WTC11 (cell line): ENCODE results near the gene RPS6KA5.

ENCODE experiments used
- ATF3 ChIP-seq: sonication (generic); formaldehyde crosslinking; conservative IDR thresholded peaks from 2 replicates; pipeline ENCODE4 v1.8.1; 2022; ENCODE audit warnings: mild to moderate bottlenecking, missing genetic modification reagents
- IRF2 ChIP-seq: sonication (generic); formaldehyde crosslinking; IDR thresholded peaks from 2 replicates; pipeline ENCODE4 v1.8.0; 2022; ENCODE audit warnings: low read depth, missing genetic modification reagents, borderline replicate concordance
- NFE2L1 ChIP-seq: sonication (generic); formaldehyde crosslinking; IDR thresholded peaks from 2 replicates; pipeline ENCODE4 v1.8.1; 2023; ENCODE audit warnings: missing genetic modification reagents
- NR1H2 ChIP-seq: sonication (generic); formaldehyde crosslinking; IDR thresholded peaks from 2 replicates; pipeline ENCODE4 v1.9.0; 2021; ENCODE audit warnings: mild to moderate bottlenecking, moderate library complexity, missing genetic modification reagents
- SOX15 ChIP-seq: fragments of 250-450 bp; sonication (Bioruptor Pico); IDR thresholded peaks from 2 replicates; pipeline ENCODE4 v1.9.0; 2021; ENCODE audit warnings: mild to moderate bottlenecking
- ZNF317 ChIP-seq: sonication (generic); formaldehyde crosslinking; IDR thresholded peaks from 2 replicates; pipeline ENCODE4 v1.8.1; 2023; ENCODE audit warnings: low read depth, mild to moderate bottlenecking, moderate library complexity, missing genetic modification reagents, borderline replicate concordance
- TF ChIP-seq, protein P1 (sequence below): fragments of 200-600 bp; IDR thresholded peaks from 2 replicates; pipeline ENCODE4 v1.8.0; 2022; ENCODE audit warnings: antibody characterized with exemption
- TF ChIP-seq, protein P2 (sequence below): sonication (generic); formaldehyde crosslinking; IDR thresholded peaks from 2 replicates; pipeline ENCODE4 v1.8.0; 2022; ENCODE audit warnings: mild to moderate bottlenecking, missing genetic modification reagents

DNA sequence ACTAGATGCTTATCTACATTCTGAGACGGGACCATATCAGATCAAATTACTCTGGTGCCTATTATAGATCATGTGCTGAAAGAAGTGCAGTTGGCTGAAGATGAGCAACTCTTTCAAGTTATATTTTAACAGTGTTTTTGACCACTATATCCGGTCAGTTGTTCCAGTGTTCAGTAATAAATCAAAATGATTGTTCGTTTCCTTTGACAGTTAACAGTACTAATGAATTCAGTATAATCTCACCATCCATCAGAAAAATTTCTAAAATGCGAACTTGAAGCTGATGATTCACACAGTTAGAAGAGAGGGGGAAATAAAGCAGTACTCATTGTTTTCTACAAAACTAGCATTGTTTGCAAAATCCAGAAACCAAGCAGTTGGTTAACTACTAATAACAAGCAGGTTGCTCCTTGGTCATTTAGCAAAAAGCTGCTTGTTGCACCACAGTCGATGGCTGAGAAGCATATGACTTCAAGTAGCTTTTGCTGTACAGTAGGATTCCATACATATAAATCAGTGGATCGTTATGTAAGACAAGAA is 2.3 kb downstream of the RPS6KA5 start:
- TF ChIP-seq ATF3 (CRISPR knock-in tag) (no peak), NFE2L1 (CRISPR knock-in tag) (no peak), IRF2 (CRISPR knock-in tag) (no peak), SOX15 (no peak), NR1H2 (CRISPR knock-in tag) (no peak), ZNF317 (CRISPR knock-in tag) (no peak)
- TF ChIP-seq, protein P1, sequence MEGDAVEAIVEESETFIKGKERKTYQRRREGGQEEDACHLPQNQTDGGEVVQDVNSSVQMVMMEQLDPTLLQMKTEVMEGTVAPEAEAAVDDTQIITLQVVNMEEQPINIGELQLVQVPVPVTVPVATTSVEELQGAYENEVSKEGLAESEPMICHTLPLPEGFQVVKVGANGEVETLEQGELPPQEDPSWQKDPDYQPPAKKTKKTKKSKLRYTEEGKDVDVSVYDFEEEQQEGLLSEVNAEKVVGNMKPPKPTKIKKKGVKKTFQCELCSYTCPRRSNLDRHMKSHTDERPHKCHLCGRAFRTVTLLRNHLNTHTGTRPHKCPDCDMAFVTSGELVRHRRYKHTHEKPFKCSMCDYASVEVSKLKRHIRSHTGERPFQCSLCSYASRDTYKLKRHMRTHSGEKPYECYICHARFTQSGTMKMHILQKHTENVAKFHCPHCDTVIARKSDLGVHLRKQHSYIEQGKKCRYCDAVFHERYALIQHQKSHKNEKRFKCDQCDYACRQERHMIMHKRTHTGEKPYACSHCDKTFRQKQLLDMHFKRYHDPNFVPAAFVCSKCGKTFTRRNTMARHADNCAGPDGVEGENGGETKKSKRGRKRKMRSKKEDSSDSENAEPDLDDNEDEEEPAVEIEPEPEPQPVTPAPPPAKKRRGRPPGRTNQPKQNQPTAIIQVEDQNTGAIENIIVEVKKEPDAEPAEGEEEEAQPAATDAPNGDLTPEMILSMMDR, result no peak
- TF ChIP-seq, protein P2, sequence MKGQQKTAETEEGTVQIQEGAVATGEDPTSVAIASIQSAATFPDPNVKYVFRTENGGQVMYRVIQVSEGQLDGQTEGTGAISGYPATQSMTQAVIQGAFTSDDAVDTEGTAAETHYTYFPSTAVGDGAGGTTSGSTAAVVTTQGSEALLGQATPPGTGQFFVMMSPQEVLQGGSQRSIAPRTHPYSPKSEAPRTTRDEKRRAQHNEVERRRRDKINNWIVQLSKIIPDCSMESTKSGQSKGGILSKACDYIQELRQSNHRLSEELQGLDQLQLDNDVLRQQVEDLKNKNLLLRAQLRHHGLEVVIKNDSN (CRISPR knock-in tag), result no peak
